Skeletal muscle satellite cell (primary cell): Measurements from ENCODE around the gene SETX.

Experiments
- H3K27me3 ChIP-seq: 2 replicates; pipeline ENCODE4 v1.7.0; 2013; ENCODE audit warnings: low read length; ENCODE audit not compliant: control insufficient read depth, insufficient read depth
- H3K36me3 ChIP-seq: 2 replicates; pipeline ENCODE4 v1.7.0; 2013; ENCODE audit warnings: mild to moderate bottlenecking, control low read depth, low read length; ENCODE audit not compliant: insufficient read depth
- H3K4me1 ChIP-seq: 2 replicates; pipeline ENCODE4 v1.7.0; 2013; ENCODE audit warnings: low read length; ENCODE audit not compliant: control insufficient read depth, insufficient read depth
- H3K4me2 ChIP-seq: 2 replicates; pipeline ENCODE4 v1.7.0; 2013; ENCODE audit warnings: mild to moderate bottlenecking, low read length
- H3K4me3 ChIP-seq: 2 replicates; pipeline ENCODE4 v1.7.0; 2013; ENCODE audit warnings: low read length
- H3K9ac ChIP-seq: 2 replicates; pipeline ENCODE4 v1.7.0; 2013; ENCODE audit warnings: mild to moderate bottlenecking, low read depth, low read length, moderate library complexity
- H3K9me3 ChIP-seq: replicated peaks from 2 replicates; pipeline ENCODE4 v1.7.0; 2013; ENCODE audit warnings: mild to moderate bottlenecking, control low read depth, low read length

Gene SETX

DNA sequence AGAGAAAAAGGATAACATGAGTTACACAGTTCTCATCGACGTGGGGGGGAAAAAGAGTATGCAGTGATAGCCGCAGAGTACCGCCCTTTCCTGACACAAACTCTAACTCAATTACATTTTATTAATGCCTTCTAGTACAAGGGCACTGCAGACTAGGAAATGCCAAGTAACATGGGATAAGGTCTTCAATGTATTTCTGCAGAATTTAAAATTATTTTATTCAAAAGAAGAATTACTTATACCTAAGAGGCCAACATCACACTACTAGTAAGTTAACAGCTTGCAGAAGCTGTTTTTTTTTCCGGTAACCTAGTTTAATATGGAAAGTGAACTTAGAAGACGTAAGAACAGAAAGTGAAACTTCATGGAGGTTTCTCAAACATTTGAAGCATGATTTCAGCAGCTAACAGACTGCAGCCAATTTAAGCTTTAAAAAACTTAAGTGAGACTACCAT is 3.9 kb downstream of the SETX start:
- H3K36me3 ChIP-seq: peaks cover 67% of the 10 kb centered on the region
- H3K27me3 ChIP-seq: no peaks in the 10 kb centered on the region
- no peaks in the 10 kb centered on the region for H3K9me3 ChIP-seq
- H3K4me1 ChIP-seq: peaks cover 26% of the 10 kb centered on the region
- H3K4me3 ChIP-seq: no peak overlapping the region
- no peak overlapping the region for H3K9ac ChIP-seq
- H3K4me2 ChIP-seq: peak overlapping the region; percentile 47

DNA sequence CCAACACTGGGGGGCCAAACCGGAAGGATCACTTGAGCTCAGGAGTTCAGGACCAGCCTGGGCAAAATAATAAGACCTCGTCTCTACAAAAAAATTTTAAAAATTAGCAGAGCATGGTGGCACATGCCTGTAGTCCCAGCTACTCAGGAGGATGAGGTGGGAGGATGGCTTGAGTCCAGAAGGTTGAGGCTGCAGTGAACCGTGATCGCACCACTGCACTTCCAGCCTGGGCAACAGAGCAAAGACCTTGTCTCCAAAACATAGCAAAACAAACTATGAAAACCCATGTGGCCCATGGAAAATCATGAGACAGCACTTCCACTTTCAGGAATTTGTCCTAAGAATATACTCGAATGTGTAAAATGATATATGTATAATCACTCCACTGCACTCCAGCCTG is 6.1 kb downstream of the SETX start:
- Histone ChIP-seq H3K4me2 (no peak overlapping the region), H3K4me3 (no peak overlapping the region), H3K27me3 (no peaks in the 10 kb centered on the region), H3K9ac (no peak overlapping the region), H3K36me3 (peaks cover 85% of the 10 kb centered on the region), H3K9me3 (no peaks in the 10 kb centered on the region), H3K4me1 (peaks cover 23% of the 10 kb centered on the region)

DNA sequence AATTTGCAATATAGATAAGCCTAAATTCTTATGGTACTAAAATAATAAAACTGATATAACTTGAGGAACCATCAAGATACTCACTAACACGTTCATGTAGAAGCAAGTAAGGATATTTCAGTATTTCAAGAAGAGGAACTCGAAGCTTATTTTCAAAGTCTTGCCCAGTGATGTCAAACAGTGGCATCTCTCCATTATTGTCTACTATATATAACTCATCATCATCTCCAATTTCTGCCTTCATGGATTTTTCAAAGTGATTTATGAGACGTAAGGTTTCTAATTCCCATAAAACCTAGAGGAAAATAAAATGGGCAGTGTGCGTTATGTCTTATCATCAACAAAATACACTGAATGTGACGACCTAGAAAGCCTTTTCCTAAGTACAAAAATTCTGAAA is 8.6 kb downstream of the SETX start:
- Histone ChIP-seq H3K27me3 (no peaks in the 10 kb centered on the region), H3K4me3 (no peak overlapping the region), H3K4me1 (peaks cover under 1% of the 10 kb centered on the region), H3K36me3 (peaks cover 84% of the 10 kb centered on the region), H3K4me2 (no peak overlapping the region), H3K9ac (no peak overlapping the region), H3K9me3 (no peaks in the 10 kb centered on the region)

DNA sequence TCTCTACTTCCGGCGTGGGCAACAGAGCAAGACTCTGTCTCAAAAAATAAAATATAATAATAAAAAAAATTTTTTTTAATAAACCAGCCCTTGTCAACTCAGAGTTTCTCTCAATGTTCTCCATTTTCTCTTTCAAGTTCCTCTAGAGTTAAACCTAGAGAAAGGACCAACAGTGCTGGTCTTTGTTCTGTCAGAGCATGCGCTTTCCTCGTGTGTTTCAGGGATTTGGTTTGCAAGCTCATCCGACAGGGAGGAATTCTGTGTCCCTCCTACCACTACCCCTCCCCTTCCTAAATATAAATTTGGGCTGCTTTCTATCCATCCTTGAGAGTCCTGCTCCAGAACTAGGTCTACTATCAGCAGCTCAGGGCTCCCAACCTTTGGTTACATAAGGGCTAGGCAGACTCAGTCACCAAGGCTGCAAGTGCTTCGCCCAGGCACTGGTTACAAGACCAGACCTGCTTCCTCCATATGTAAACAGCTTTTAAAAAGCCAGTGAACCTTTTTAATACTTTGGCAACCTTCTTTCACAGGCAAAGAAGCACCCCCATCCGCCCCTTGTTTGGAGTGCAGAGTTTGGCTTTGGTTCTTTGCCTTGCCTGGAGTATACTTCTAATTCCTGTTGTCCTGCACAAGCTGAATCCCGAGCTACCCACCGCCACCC is 13.5 kb downstream of the SETX start:
- Histone ChIP-seq H3K4me3 (no peak overlapping the region), H3K4me2 (no peak overlapping the region), H3K9ac (no peak overlapping the region), H3K36me3 (peaks cover 80% of the 10 kb centered on the region), H3K27me3 (no peaks in the 10 kb centered on the region), H3K9me3 (no peaks in the 10 kb centered on the region), H3K4me1 (no peaks in the 10 kb centered on the region)

DNA sequence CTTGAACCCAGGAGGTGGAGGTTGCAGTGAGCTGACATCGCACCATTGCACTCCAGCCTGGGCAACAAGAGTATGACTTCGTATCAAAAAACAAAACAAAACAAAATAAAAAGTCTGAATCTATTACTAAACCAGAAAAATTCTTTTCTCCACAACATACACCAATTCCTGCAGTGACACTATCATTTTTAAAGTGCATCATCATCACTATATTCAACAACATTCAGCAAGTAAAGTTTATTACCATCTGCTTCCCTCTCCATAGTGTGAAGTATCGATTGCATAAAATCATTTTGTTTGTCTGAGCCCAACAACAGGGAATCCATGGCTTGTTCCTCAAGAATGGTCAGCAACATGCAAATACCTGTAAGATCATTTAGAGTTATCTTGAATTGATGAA is 20.4 kb downstream of the SETX start:
- H3K4me2 ChIP-seq: no peak overlapping the region
- peaks cover 78% of the 10 kb centered on the region for H3K36me3 ChIP-seq
- no peak overlapping the region for H3K9ac ChIP-seq
- H3K27me3 ChIP-seq: no peaks in the 10 kb centered on the region
- no peak overlapping the region for H3K4me3 ChIP-seq
- H3K4me1 ChIP-seq: no peaks in the 10 kb centered on the region
- no peaks in the 10 kb centered on the region for H3K9me3 ChIP-seq

DNA sequence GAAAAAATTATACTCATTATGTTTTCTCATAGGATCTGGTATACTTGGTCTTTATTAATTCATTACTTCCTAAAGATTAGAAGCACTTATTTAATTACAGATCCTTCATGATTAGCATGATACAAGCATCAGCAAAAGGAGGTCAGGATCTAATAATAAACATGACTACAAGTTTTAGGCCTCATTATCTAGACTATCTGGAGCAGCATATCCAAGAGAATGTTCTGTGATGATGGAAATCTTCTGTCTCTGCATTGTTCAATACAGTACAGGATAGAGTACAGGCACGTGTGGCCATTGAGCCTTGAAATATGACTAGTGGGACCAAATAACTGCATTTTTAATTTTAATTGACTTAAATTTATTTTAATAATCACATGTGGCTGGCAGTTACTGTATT is 21.2 kb downstream of the SETX start:
- Histone ChIP-seq H3K4me3 (no peak overlapping the region), H3K4me2 (no peak overlapping the region), H3K36me3 (peaks cover 84% of the 10 kb centered on the region), H3K27me3 (no peaks in the 10 kb centered on the region), H3K9ac (no peak overlapping the region), H3K9me3 (no peaks in the 10 kb centered on the region), H3K4me1 (no peaks in the 10 kb centered on the region)

DNA sequence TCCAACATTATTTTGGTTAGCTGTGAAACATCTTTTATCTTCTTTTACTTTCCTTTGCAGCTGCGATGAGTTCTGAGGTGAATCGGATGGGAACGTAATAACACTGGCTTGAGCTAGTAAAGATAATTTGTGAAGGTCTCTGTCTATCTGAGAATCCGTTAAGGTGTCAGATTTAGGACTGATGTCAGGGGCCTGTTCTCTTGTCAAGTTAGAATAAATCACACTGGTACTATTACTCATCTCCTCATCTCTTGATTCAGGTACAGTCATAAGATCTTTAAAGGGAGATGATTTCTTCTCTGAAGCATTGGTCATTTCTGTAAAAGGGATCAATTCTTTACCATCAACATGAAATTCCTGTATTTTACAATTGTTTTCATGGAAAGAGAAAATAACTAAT is 26.2 kb downstream of the SETX start:
- Histone ChIP-seq H3K36me3 (peaks cover 83% of the 10 kb centered on the region), H3K4me1 (no peaks in the 10 kb centered on the region), H3K4me3 (no peak overlapping the region), H3K27me3 (no peaks in the 10 kb centered on the region), H3K9me3 (no peaks in the 10 kb centered on the region), H3K9ac (no peak overlapping the region), H3K4me2 (no peak overlapping the region)

DNA sequence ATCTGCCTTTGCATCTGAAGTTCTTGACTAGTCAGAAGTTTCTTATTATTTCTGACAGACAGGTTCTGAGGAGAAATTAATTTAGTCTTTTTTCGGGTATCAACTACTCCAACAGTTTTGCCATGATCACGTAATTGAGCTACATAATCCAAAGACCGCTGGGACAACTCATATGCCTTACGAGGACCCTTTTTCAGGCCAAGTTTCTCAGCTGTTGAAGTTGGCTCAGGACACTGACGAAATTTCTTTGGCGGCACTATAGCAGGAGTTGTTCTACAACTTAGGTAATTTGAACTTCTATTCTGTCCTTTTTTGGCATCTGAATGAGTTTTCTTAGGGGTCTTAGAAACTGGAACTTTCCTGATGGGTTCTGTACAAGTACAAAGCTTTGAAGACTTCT is 27.2 kb downstream of the SETX start:
- Histone ChIP-seq H3K4me2 (no peak overlapping the region), H3K27me3 (no peaks in the 10 kb centered on the region), H3K4me3 (no peak overlapping the region), H3K36me3 (peaks cover 82% of the 10 kb centered on the region), H3K4me1 (no peaks in the 10 kb centered on the region), H3K9ac (no peak overlapping the region), H3K9me3 (no peaks in the 10 kb centered on the region)

DNA sequence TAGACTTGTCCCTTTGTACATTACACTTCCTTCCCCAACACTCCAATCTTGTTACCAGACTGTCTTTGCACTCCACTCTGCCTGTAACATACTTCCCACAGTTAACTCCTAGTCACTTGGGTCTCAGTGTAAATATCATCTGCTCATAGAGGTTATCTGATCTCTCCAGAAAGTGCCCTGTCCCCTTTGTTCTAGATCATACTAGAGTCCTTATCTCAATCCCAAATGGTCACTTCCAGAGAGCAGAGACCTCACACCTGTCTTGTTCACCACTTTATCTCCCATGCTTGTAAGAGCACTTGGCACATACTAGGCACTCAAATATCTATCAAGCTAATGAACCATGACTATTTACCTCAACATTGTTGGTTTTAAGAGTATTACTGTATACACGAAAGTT is 30.4 kb downstream of the SETX start:
- Histone ChIP-seq H3K9ac (no peak overlapping the region), H3K4me3 (no peak overlapping the region), H3K27me3 (no peaks in the 10 kb centered on the region), H3K9me3 (no peaks in the 10 kb centered on the region), H3K36me3 (peaks cover 61% of the 10 kb centered on the region), H3K4me2 (no peak overlapping the region), H3K4me1 (no peaks in the 10 kb centered on the region)

DNA sequence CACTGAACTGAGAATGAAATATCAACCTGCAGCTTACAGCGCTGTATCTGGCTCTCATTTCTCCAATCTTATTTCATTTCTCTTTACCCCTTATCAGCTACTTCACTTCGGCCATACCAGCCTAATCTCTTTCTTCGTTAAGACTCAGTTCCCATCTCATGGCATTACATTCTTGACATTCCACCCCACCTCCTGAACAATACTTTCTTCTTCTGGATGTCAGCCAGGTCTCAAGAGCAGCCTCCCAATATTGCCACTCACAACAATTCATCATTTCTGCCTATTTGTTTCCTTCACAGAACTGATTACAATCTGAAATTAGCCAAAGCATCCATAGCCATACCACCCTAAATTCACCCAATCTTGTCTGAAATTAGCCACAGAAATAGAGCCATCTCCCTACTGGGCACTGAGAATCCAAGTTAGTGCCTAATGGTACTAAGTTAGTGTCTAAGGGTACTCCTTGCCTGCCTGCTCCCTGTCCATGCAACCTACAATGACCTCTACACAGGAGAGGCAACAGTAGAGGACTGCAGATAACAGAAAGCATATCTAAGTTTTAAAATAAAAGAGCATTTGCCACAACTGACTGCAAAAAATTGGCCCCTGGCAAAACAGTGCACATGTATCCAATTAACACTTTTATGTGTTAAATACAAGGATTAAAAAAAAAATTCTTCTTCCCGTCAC is 35.2 kb downstream of the SETX start:
- no peaks in the 10 kb centered on the region for H3K27me3 ChIP-seq
- peaks cover 60% of the 10 kb centered on the region for H3K36me3 ChIP-seq
- no peak overlapping the region for H3K4me3 ChIP-seq
- H3K9me3 ChIP-seq: no peaks in the 10 kb centered on the region
- no peak overlapping the region for H3K4me2 ChIP-seq
- no peak overlapping the region for H3K9ac ChIP-seq
- no peaks in the 10 kb centered on the region for H3K4me1 ChIP-seq

DNA sequence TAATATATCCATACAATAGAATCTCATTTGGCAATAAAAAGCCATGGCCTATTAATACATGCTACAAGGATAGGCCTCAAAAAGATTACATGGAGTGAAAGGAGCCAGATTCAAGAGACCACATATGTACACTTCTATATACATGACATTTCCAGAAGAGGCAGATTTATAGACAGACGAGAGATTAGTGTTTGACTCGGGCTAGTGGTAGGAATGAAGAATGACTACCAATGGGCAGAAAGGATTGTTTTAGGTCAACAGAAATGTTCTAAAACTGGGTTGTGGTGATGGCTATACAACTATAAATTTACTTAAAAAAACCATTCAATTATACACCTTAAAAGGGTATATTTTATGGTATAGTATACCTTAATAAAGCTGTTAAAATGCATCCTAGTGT is 41.9 kb downstream of the SETX start:
- Histone ChIP-seq H3K36me3 (peaks cover 69% of the 10 kb centered on the region), H3K4me2 (no peak overlapping the region), H3K9me3 (no peaks in the 10 kb centered on the region), H3K4me3 (no peak overlapping the region), H3K4me1 (no peaks in the 10 kb centered on the region), H3K27me3 (no peaks in the 10 kb centered on the region), H3K9ac (no peak overlapping the region)

DNA sequence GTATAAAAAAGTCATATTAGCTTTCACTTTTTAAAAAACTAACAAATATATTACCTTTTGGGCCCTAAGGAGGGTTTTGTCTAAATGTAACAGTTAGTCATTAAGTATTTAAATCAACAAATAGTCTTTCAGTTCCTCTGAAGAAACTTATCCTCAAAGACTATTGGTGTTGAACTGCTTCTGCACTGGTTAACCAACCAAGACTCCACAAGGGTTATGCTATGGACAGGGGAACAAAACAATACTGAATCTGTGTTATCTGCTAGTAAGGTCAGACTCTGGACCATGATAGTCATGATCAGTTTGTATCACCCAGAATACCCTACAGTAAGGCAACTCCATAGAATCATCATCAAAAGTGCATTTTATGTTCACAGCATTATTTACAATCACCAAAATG is 42.4 kb downstream of the SETX start:
- H3K9ac ChIP-seq: no peak overlapping the region
- H3K4me3 ChIP-seq: no peak overlapping the region
- H3K9me3 ChIP-seq: no peaks in the 10 kb centered on the region
- H3K27me3 ChIP-seq: no peaks in the 10 kb centered on the region
- H3K4me2 ChIP-seq: no peak overlapping the region
- H3K4me1 ChIP-seq: no peaks in the 10 kb centered on the region
- peaks cover 66% of the 10 kb centered on the region for H3K36me3 ChIP-seq
